Inflammatory macrophage treated with lipopolysaccharide for 4 hours (primary cell): Measurements from ENCODE around the gene PTK7.
"Not testable (repeated sequence)": the region's sequence is repeated elsewhere in the genome, so short reads cannot be mapped to it uniquely, and the experiment has no call there.

Experiments
- DNase-seq: peaks from one replicate; pipeline ENCODE4 v3.0.0-alpha.2; 2020

The PTK7 gene

GRCh38 chr6:43075670-43076463, at the start of gene PTK7:
TSS of gene PTK7 (plus strand) at chr6:43076314. CDS start at chr6:43076489, 175 bp downstream.
- no peak for DNase-seq

GRCh38 chr6:43026365-43026764, 49.7 kb upstream of the PTK7 start:
- DNase-seq: no peak

GRCh38 chr6:43029120-43029519, 47.0 kb upstream of the PTK7 start:
- no peak for DNase-seq

- DNase-seq: no peak
Measured at GRCh38 chr6:43032326-43032725, 43.8 kb upstream of the PTK7 start.

GRCh38 chr6:43033496-43034189, 42.5 kb upstream of the PTK7 start:
- DNase-seq: peak; percentile 32

GRCh38 chr6:43034190-43034525, 42.0 kb upstream of the PTK7 start:
- no peak for DNase-seq

GRCh38 chr6:43035495-43036194, 40.5 kb upstream of the PTK7 start:
- DNase-seq: no peak

- no peak for DNase-seq
Measured at GRCh38 chr6:43036712-43037111, 39.4 kb upstream of the PTK7 start.

- DNase-seq: no peak
Measured at GRCh38 chr6:43037197-43037596, 38.9 kb upstream of the PTK7 start.

- no peak for DNase-seq
Measured at GRCh38 chr6:43037706-43038105, 38.4 kb upstream of the PTK7 start.

GRCh38 chr6:43038727-43039126, 37.4 kb upstream of the PTK7 start:
- DNase-seq: no peak

- DNase-seq: no peak
Measured at GRCh38 chr6:43040542-43041257, 35.4 kb upstream of the PTK7 start.

GRCh38 chr6:43041475-43041874, 34.6 kb upstream of the PTK7 start:
- DNase-seq: not testable (repeated sequence)

- DNase-seq: no peak
Measured at GRCh38 chr6:43043310-43043709, 32.8 kb upstream of the PTK7 start.

- DNase-seq: no peak
Measured at GRCh38 chr6:43045371-43045930, 30.7 kb upstream of the PTK7 start.

- no peak for DNase-seq
Measured at GRCh38 chr6:43047998-43048397, 28.1 kb upstream of the PTK7 start.

- no peak for DNase-seq
Measured at GRCh38 chr6:43050981-43051380, 25.1 kb upstream of the PTK7 start.

- DNase-seq: no peak
Measured at GRCh38 chr6:43052225-43052841, 23.8 kb upstream of the PTK7 start.

GRCh38 chr6:43052842-43053544, 23.1 kb upstream of the PTK7 start:
- DNase-seq: no peak

GRCh38 chr6:43053545-43054205, 22.4 kb upstream of the PTK7 start, which contains the start of gene CUL7:
TSS of gene CUL7 (minus strand) at chr6:43053851. CDS start at chr6:43052788, 1,063 bp downstream.
- peak; percentile 94 for DNase-seq
